Articular chondrocyte of knee joint (primary cell): ENCODE measurements around the gene DLX6. TPM values are rescaled to one million over a fixed set of nuclear protein-coding genes. Genes with fewer than 3 reads are reported as not detected.

ENCODE experiments used
- small RNA-seq: library from RNA; depleted of rRNA; stranded (forward); fragments of <200 nt; gene quantifications from one replicate; pipeline ENCODE3, GENCODE V24; 2012
- total RNA-seq: library from RNA; depleted of rRNA; stranded (reverse); fragments of >200 nt; gene quantifications from 2 replicates; pipeline ENCODE4 v1.2.3, GENCODE V29; 2012

DLX6 gene
- total RNA-seq: 1.1 and 1.6 TPM in 2 replicates

DNA sequence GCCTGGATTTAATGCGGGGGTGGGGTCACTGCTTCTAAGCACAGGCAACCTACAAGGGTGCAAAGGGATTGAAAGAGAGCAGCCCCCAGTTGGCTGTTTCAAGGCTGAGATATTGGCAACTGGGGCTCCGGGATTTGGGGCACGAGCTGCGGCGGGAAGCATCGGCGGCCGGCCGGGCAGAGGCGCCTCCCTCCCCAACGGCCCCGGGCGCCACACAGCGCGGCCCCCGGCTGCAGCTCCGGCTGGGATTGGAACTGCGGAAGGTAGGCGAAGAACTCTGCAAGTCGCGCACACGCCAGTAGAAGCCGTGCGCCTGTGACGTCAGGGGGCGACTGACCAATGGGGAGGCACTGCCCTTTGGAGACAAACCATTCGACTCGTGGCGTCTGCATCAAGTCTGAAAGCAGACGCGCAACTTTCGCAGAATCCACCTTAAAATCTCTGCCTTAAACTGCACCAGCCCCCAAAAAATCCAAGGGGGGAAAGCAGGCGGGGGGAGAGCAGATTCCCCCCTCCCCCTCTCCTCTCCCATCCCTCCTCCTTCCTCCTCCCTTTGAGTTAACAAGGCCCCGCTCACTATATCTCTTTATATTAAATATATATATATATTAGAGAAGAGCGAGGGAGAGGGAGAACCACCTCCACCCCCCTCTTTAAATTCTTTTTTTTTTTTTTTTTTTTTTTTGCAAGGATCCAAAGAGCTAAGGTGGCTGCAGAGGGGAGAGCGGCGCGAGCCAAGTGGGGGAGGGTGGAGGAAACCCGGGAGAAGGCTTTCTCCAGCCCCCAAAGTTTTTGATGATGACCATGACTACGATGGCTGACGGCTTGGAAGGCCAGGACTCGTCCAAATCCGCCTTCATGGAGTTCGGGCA lies at the start of gene DLX6:
Gene DLX6, plus strand, starts transcription at position 371 of the 872 bp plus-strand sequence. Its CDS starts 425 bp downstream, at position 796.

DNA sequence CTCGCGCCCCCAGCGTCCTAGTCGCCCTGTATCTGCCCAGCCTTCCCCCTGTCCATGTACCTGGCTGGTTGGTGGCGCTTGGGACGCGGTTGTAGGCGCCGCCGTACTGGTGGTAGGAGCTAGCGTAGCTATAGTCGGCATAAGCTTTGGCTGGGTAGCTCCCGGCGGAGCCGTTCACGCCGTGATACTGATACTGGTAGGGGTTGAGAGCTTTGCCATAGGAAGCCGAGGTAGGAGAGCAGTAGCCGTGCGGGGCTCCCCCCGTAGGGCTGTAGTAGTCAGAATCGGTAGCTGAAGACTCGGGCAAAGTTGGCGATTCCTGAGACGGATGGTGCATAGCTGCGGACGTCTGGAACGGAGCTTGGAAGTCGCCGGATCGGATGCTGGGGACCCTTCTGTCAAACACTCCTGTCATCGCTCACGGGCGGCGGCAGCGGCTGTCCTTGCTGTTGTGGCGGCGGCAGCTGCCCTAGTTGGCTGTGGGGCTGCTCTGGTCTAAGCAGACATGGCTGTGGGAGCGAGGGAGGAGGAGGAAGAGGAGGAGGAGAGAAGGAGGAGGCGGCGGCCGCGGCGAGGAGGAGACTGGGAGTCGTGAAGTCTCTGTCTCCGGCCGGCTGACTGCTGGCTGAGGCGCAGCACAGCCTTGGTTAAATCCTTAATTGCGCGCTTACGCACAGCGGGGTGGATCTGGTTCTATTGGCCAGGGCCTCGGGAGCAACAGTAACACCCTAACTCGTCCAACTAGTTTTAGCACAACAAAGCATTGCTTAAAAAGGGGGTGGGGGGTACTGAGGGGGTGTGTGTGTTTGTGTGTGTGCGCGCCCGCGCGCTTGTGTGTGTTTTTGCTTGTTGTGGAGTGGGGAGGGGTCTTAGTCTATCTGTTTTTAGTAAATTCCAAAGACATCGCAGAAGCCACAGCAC lies 19.1 kb downstream of the DLX6 start, which contains the start of gene DLX5:
Gene DLX5, minus strand, starts transcription at position 623 of the 921 bp plus-strand sequence. Its CDS starts 208 bp downstream, at position 415.

Small RNA genes within 50 kb of the gene (small RNA-seq; reads per million reads assigned to genes)
- gene RF01778 (not detected), gene RF01887 (not detected), gene RF01888 (not detected)

Other genes starting within 250 kb of the DLX6 start
- 1.5 and 1.8 TPM in 2 replicates for gene DLX5, start 19.3 kb downstream of the DLX6 start, total RNA-seq
- 8.2 and 10.3 TPM in 2 replicates for gene SDHAF3, start 112.1 kb downstream of the DLX6 start, total RNA-seq